ENCODE data around the gene SPATC1L.

The SPATC1L gene

GRCh38 chr21:46122758-46123683 is 61.2 kb downstream of the SPATC1L start:
- no peak overlapping the region for H3K4me3 ChIP-seq (ENCODE audit: low read length)
- DNase-seq (ENCODE audit: low read depth) = no peak
- TF ChIP-seq, protein P1, sequence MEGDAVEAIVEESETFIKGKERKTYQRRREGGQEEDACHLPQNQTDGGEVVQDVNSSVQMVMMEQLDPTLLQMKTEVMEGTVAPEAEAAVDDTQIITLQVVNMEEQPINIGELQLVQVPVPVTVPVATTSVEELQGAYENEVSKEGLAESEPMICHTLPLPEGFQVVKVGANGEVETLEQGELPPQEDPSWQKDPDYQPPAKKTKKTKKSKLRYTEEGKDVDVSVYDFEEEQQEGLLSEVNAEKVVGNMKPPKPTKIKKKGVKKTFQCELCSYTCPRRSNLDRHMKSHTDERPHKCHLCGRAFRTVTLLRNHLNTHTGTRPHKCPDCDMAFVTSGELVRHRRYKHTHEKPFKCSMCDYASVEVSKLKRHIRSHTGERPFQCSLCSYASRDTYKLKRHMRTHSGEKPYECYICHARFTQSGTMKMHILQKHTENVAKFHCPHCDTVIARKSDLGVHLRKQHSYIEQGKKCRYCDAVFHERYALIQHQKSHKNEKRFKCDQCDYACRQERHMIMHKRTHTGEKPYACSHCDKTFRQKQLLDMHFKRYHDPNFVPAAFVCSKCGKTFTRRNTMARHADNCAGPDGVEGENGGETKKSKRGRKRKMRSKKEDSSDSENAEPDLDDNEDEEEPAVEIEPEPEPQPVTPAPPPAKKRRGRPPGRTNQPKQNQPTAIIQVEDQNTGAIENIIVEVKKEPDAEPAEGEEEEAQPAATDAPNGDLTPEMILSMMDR (conservative IDR thresholded peaks at IDR 0.05; ENCODE audit: low read length) = no peak

DNA sequence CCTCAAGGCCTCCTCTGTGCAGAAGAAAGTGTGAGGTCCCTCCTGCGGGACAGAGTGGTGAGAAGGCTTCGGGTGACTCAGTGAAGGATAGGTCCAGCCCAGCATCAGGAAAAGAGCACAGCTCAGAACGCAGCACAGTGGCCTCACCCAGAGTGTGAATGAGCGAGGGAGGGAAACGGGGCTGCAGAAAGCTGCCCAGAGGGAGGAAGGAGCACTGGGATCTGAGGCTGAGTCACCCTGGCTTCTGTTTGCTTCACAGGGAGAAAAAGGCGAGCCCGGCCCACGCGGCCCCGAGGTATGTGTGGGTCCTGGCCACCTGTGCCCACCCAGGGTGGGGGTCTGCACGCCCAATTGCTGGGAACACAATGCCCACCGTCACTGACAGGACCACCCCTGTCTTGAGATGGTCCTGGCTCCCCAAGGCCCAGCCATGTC is 62.0 kb downstream of the SPATC1L start:
- H3K4me3 ChIP-seq (ENCODE audit: low read length) = no peak overlapping the region
- TF ChIP-seq, protein P1 (conservative IDR thresholded peaks at IDR 0.05; ENCODE audit: low read length) = no peak
- DNase-seq (ENCODE audit: low read depth) = peak; percentile 74

DNA sequence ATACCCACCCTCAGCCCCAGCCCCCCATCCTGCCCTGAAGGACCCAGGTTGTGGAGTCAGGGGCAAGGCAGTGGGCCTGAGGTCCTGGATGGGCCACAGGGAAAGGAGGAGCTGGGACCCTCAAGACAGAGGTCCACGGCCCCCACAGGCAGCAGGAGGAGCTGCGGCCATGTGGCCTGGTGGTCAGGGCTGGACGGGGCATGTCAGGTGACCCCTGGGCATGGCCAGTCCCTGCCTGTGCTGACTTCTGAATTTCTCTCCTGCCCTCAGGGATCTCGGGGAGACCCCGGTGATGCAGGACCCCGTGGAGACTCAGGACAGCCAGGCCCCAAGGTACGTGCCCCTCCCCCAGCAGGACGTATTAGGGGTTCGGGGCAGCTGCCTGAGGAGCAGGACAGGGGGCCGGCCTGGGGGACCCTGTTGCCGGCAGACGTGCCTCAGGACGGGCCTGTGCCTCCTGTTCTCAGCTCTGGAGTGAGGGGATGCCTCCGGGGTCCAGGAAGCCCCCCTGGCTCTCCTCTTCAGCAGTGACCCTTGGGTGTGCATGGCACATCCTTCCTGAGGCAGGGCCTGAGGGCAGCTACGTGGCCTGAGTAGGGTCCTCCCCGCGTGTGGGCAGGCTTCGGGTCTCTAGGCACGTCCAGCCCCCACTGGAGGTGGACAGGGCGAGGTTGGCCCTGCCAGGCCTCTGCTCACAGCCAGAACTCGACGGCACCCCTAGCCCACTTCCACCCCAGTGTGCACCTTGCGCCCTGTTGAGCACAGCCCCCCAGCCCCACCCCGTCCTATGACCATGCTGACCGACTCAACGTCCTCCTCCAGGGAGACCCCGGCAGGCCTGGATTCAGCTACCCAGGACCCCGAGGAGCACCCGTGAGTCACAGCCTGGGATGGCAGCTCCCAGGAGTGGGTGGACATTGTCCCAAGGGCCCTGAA is 62.7 kb downstream of the SPATC1L start:
- no peak overlapping the region for H3K4me3 ChIP-seq (ENCODE audit: low read length)
- TF ChIP-seq, protein P1 (conservative IDR thresholded peaks at IDR 0.05; ENCODE audit: low read length) = no peak
- no peak for DNase-seq (ENCODE audit: low read depth)

DNA sequence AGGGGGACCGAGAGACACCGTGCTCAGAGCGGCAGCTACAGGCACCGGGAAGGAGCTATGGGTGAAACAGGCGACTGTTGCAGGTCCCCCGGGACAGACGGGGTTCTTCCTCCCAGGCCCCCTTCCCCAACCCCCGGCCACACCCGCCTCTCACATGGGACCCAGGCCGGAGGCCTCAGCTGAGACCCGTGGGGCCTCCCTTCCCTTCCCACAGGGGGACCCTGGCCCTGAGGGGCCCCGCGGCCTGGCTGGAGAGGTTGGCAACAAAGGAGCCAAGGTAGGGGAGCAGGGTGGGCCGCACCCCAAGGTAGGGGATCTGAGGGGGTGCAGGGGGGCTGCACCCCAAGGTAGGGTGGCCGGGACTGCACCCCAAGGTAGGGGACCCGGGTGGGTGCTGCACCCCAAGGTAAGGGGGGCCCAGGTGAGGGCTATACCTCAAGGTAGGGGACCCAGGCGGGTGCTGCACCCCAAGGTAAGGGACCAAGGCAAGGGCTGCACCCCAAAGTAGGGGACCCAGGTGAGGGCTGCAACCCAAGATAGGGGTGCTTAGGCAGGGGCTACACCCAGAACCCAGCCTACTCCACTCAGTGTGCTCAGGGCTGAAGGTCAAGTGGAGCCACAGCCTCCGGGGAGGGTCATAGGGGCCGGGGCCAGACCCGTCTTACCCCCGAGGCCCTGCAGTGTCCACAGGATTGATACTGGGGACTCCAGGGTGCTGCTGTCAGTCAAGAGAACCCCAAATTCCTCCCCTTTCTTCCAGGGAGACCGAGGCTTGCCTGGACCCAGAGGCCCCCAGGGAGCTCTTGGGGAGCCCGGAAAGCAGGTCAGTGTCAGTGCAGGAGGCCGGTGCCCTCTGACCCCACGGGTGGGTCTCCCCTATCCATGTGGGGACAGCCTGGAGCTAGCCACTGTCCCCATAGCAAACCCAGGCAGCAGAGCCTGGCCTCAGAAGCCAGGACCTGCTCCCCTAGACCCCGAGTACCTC is 63.7 kb downstream of the SPATC1L start:
- TF ChIP-seq, protein P1 (conservative IDR thresholded peaks at IDR 0.05; ENCODE audit: low read length) = no peak
- no peak overlapping the region for H3K4me3 ChIP-seq (ENCODE audit: low read length)
- no peak for DNase-seq (ENCODE audit: low read depth)

GRCh38 chr21:46119637-46120271 is 64.5 kb downstream of the SPATC1L start:
- no peak for DNase-seq (ENCODE audit: low read depth)
- TF ChIP-seq, protein P1 (conservative IDR thresholded peaks at IDR 0.05; ENCODE audit: low read length) = no peak
- H3K4me3 ChIP-seq (ENCODE audit: low read length) = no peak overlapping the region

GRCh38 chr21:46119144-46119636 is 65.1 kb downstream of the SPATC1L start:
- no peak for DNase-seq (ENCODE audit: low read depth)
- TF ChIP-seq, protein P1 (conservative IDR thresholded peaks at IDR 0.05; ENCODE audit: low read length) = no peak
- no peak overlapping the region for H3K4me3 ChIP-seq (ENCODE audit: low read length)
